ENCODE results near the gene KCNA10. TPM values are rescaled to one million over a fixed set of nuclear protein-coding genes. Genes with fewer than 3 reads are reported as not detected.

KCNA10 gene
- total and polyA plus RNA-seq, 10 of the 15 experiments (the other 5 are each of a cell fraction or from before 2014, with no cell fraction given): not detected

GRCh38 chr1:110525249-110525595 is 6.2 kb upstream of the KCNA10 start:
- peaks cover 0 to 3% of the 10 kb centered on the region in 2 experiments; a peak in 3 of 4 replicates for H3K27me3 ChIP-seq (replicated peaks in 1 of 2; ENCODE audit: control insufficient read depth in 2 of 2, insufficient read depth in 2 of 2, low read length in 1 of 2)
- FAIRE-seq: no peak
- ATAC-seq: no peak; the same call in 2 of the 3 replicates
- H3K4me2 ChIP-seq (ENCODE audit: control insufficient read depth, insufficient read depth): no peak overlapping the region
- intact Hi-C loops (cut with micrococcal nuclease; ENCODE audit: unreplicated experiment) (no loop called here), in situ Hi-C loops (cut with MboI) (no loop called here)
- H3K9ac ChIP-seq (ENCODE audit: control insufficient read depth, insufficient read depth, low read length): no peak overlapping the region
- no TSS peak for BruUV-seq (replicated peaks)
- no peak overlapping the region for H3K27ac ChIP-seq (ENCODE audit: control insufficient read depth, insufficient read depth)
- TF ChIP-seq PAX5 (IDR thresholded peaks at IDR 0.05; ENCODE audit: borderline replicate concordance, low read depth, low read length) (no peak), CEBPB (IDR thresholded peaks at IDR 0.05; ENCODE audit: borderline replicate concordance in 1 of 2, low read depth in 2 of 2, low read length in 2 of 2) (no peak), CTCF (IDR thresholded peaks at IDR 0.05 in 2 of 3, conservative IDR thresholded peaks at IDR 0.05 in 1 of 3; ENCODE audit: control insufficient read depth in 2 of 3, extremely low read depth in 1 of 3, insufficient read depth in 1 of 3, low read depth in 3 of 3, low read length in 3 of 3) (no peak), NR2C1 (IDR thresholded peaks at IDR 0.05) (no peak), CBFB (IDR thresholded peaks at IDR 0.05; ENCODE audit: low read depth) (no peak), STAT3 (IDR thresholded peaks at IDR 0.05; ENCODE audit: low read depth, low read length) (no peak), USF1 (IDR thresholded peaks at IDR 0.05; ENCODE audit: borderline replicate concordance, extremely low read length, insufficient read depth, low read depth, low read length) (no peak)
- H2AFZ ChIP-seq (ENCODE audit: control insufficient read depth, low read depth, low read length): no peak overlapping the region
- H3K79me2 ChIP-seq (ENCODE audit: control insufficient read depth, insufficient read depth, low read length): no peaks in the 10 kb centered on the region
- SMC1A ChIA-PET (ENCODE audit: uncharacterized antibody, unreplicated experiment): interaction anchor here (1.2 to 2.0 kb wide), 2 partner anchors 91 to 241 kb away, joined by 6 to 8 read pairs; no protein-coding TSS in a partner anchor
- H3K4me3 ChIP-seq: no peak overlapping the region
- H3K36me3 ChIP-seq (ENCODE audit: control insufficient read depth in 2 of 2, insufficient read depth in 2 of 2, low read length in 1 of 2): no peaks in the 10 kb centered on the region
- 40% methylated on average over 6 of the region's 6 CpGs for WGBS (ENCODE audit: insufficient coverage, insufficient replicate concordance, low lambda C conversion rate, missing lambda C conversion rate)
- CTCF ChIA-PET: interaction anchor here (1.0 to 6.0 kb wide), 4 partner anchors 10 to 256 kb away, joined by 4 to 46 read pairs (median 6); no protein-coding TSS in a partner anchor
- H3K9me3 ChIP-seq (replicated peaks; ENCODE audit: control insufficient read depth, insufficient read depth, low read length): no peaks in the 10 kb centered on the region
- DNase-seq (ENCODE audit: low read depth, low spot score): no peak
- POLR2A ChIA-PET: no interaction called here
- RAD21 ChIA-PET (ENCODE audit: unreplicated experiment): interaction anchor here (1.8 to 2.2 kb wide), 3 partner anchors 91 to 258 kb away, joined by 5 to 7 read pairs (median 7); no protein-coding TSS in a partner anchor
- no peaks in the 10 kb centered on the region for H3K4me1 ChIP-seq (ENCODE audit: control insufficient read depth, insufficient read depth, low read length)
- no peaks in the 10 kb centered on the region for H4K20me1 ChIP-seq (ENCODE audit: control insufficient read depth, insufficient read depth)
